HCT116 (cell line): ENCODE data around the gene APBA3. TPM values are rescaled to one million over a fixed set of nuclear protein-coding genes. Genes with fewer than 3 reads are reported as not detected.
A peak's percentile ranks its signal among the peaks of the same experiment; 100 is the strongest.

Experiments
- ATAC-seq: fragments of 200-7000 bp; cut with Tn5 transposase; 2 replicates; pipeline ENCODE4 v1.9.1; 2020; ENCODE audit warnings: mild to moderate bottlenecking, moderate library complexity
- BruUV-seq: library from RNA; stranded (reverse); fragments of 400-500 nt; replicated peaks from 2 replicates; lab custom pipeline; 2021; lab: Mats Ljungman, UMichigan
- CTCF ChIA-PET: fragments of 300-600 bp; sonication (Branson Sonifier 250); formaldehyde crosslinking; loops from one replicate; lab custom pipeline; 2021; ENCODE audit warnings: antibody characterized with exemption; lab: Charles Lee
- POLR2A ChIA-PET: fragments of 300-600, 350-600 bp; sonication (Branson Sonifier 250); formaldehyde crosslinking; loops from one replicate; lab custom pipeline; 2021; ENCODE audit warnings: antibody characterized with exemption; lab: Charles Lee
- RAD21 ChIA-PET, 2 experiments: fragments of 300-600 bp; sonication (Branson Sonifier 250); formaldehyde crosslinking; loops; one replicate each; lab custom pipeline; 2023; ENCODE audit warnings: low total read pairs in 2 of 2; ENCODE audit not compliant: uncharacterized antibody in 2 of 2, unreplicated experiment in 2 of 2, low non-redundant PET in 1 of 2; lab: Charles Lee
- DNase-seq: peaks from one replicate; pipeline ENCODE4 v3.0.0-alpha.2; 2010; ENCODE audit warnings: low read depth, low spot score
- H2AFZ ChIP-seq: fragments of 200-600 bp; shearing (Covaris generic), sonication (generic); 2 replicates; pipeline ENCODE4 v1.6.1; 2017; ENCODE audit warnings: low read depth, mixed run types, mixed read lengths, antibody characterized with exemption, low read length; ENCODE audit not compliant: poor library complexity, severe bottlenecking
- H3K27ac ChIP-seq: 2 replicates; pipeline ENCODE4 v1.5.1; 2012; ENCODE audit warnings: low read depth, low read length
- H3K27me3 ChIP-seq: fragments of 200-600 bp; sonication (generic); 2 replicates; pipeline ENCODE4 v1.6.1; 2016; ENCODE audit warnings: mixed run types, low read length, mixed read lengths; ENCODE audit not compliant: insufficient read depth
- H3K36me3 ChIP-seq, 2 experiments: fragments of 200-500 bp in 1 of 2; fragments of 200-600 bp in 1 of 2; sonication (Bioruptor generic) in 1 of 2; sonication (generic) in 1 of 2; 2 replicates each; pipeline versions ENCODE4 v1.5.1 to v1.6.1; 2014 to 2016; ENCODE audit warnings: low read length in 2 of 2, inconsistent platforms in 1 of 2, mixed read lengths in 1 of 2, mixed run types in 1 of 2; ENCODE audit not compliant: insufficient read depth in 2 of 2, control insufficient read depth in 1 of 2
- H3K4me1 ChIP-seq, 2 experiments: fragments of 200-600 bp in 1 of 2; sonication (generic) in 1 of 2; 2 replicates each; pipeline versions ENCODE4 v1.5.1 to v1.6.1; 2012 to 2017; ENCODE audit warnings: low read length in 2 of 2, inconsistent platforms in 1 of 2, mild to moderate bottlenecking in 1 of 2, mixed read lengths in 1 of 2, mixed run types in 1 of 2, moderate library complexity in 1 of 2; ENCODE audit not compliant: insufficient read depth in 2 of 2, control insufficient read depth in 1 of 2
- H3K4me2 ChIP-seq: fragments of 200-600 bp; sonication (generic); 2 replicates; pipeline ENCODE4 v1.6.1; 2017; ENCODE audit warnings: mixed run types, low read length, mixed read lengths
- H3K4me3 ChIP-seq, 2 experiments: fragments of 200-600 bp in 1 of 2; sonication (generic) in 1 of 2; replicated peaks in 1 of 2; 2 replicates each; pipeline ENCODE4 v1.5.1; 2011 to 2016; ENCODE audit warnings: low read length in 2 of 2, control low read depth in 1 of 2, low read depth in 1 of 2, mild to moderate bottlenecking in 1 of 2, mixed read lengths in 1 of 2, mixed run types in 1 of 2
- H3K79me2 ChIP-seq: fragments of 200-600 bp; sonication (generic); 2 replicates; pipeline ENCODE4 v1.6.1; 2017; ENCODE audit warnings: mild to moderate bottlenecking, mixed run types, low read length, moderate library complexity, mixed read lengths; ENCODE audit not compliant: insufficient read depth
- H3K9ac ChIP-seq: fragments of 200-600 bp; sonication (generic); 2 replicates; pipeline ENCODE4 v1.6.1; 2016; ENCODE audit warnings: low read length, mixed read lengths
- H3K9me2 ChIP-seq: fragments of 200-600 bp; sonication (generic), shearing (Covaris generic); 2 replicates; pipeline ENCODE4 v1.6.1; 2017; ENCODE audit warnings: mixed run types, mild to moderate bottlenecking, moderate library complexity; ENCODE audit not compliant: insufficient read depth
- H3K9me3 ChIP-seq, 2 experiments: fragments of 200-500 bp in 1 of 2; fragments of 200-600 bp in 1 of 2; sonication (Bioruptor generic) in 1 of 2; sonication (generic) in 1 of 2; 2 replicates each; pipeline ENCODE4 v1.6.1; 2014 to 2017; ENCODE audit warnings: low read length in 2 of 2, mixed read lengths in 2 of 2, inconsistent platforms in 1 of 2, low read depth in 1 of 2, mild to moderate bottlenecking in 1 of 2, mixed run types in 1 of 2, moderate library complexity in 1 of 2; ENCODE audit not compliant: control insufficient read depth in 1 of 2, insufficient read depth in 1 of 2
- H4K20me1 ChIP-seq: fragments of 200-600 bp; sonication (generic), shearing (Covaris generic); 2 replicates; pipeline ENCODE4 v1.6.1; 2017; ENCODE audit warnings: mixed run types, mild to moderate bottlenecking, moderate library complexity; ENCODE audit not compliant: insufficient read depth
- ATF3 ChIP-seq: IDR thresholded peaks from 2 replicates; pipeline ENCODE4 v1.6.1; 2012
- CEBPB ChIP-seq: IDR thresholded peaks from 2 replicates; pipeline ENCODE4 v1.6.1; 2012; ENCODE audit warnings: low read depth
- CTCF ChIP-seq, 3 experiments: fragments of 200-600 bp in 1 of 3; sonication (generic) in 1 of 3; IDR thresholded peaks in 2 of 3; conservative IDR thresholded peaks in 1 of 3; 2 replicates each; pipeline ENCODE4 v1.5.1; 2012 to 2017; ENCODE audit warnings: low read depth in 2 of 3, low read length in 2 of 3, antibody characterized with exemption in 1 of 3, borderline replicate concordance in 1 of 3, control low read depth in 1 of 3, mild to moderate bottlenecking in 1 of 3, mixed read lengths in 1 of 3, mixed run types in 1 of 3, moderate library complexity in 1 of 3; ENCODE audit not compliant: insufficient read depth in 1 of 3
- ELF1 ChIP-seq: IDR thresholded peaks from 2 replicates; pipeline ENCODE4 v1.6.1; 2012; ENCODE audit warnings: low read depth, borderline replicate concordance
- EZH2phosphoT487 ChIP-seq: fragments of 200-600 bp; IDR thresholded peaks from 2 replicates; pipeline ENCODE4 v1.6.1; 2018; ENCODE audit warnings: antibody characterized with exemption, borderline replicate concordance
- FOSL1 ChIP-seq: IDR thresholded peaks from 2 replicates; pipeline ENCODE4 v1.6.1; 2012; ENCODE audit warnings: low read depth
- SP1 ChIP-seq: IDR thresholded peaks from 2 replicates; pipeline ENCODE4 v1.6.1; 2012; ENCODE audit warnings: low read depth
- SRF ChIP-seq: IDR thresholded peaks from 2 replicates; pipeline ENCODE4 v1.6.1; 2012; ENCODE audit warnings: low read depth
- TCF7L2 ChIP-seq: IDR thresholded peaks from 2 replicates; pipeline ENCODE4 v1.7.0; 2011; ENCODE audit warnings: borderline replicate concordance, inconsistent platforms; ENCODE audit not compliant: insufficient read depth, insufficient read length; ENCODE audit errors: extremely low read depth
- intact Hi-C: fragments of 100-400 bp; cut with micrococcal nuclease; formaldehyde crosslinking; loops from 2 replicates; pipeline ENCODE4 v1.10.0; 2022
- total RNA-seq: library from RNA; stranded (reverse); gene quantifications from one replicate; pipeline ENCODE4 v1.2.1, GENCODE V29; 2021; ENCODE audit not compliant: unreplicated experiment
- TF ChIP-seq, protein P1 (sequence below): IDR thresholded peaks from 2 replicates; pipeline ENCODE4 v1.6.1; 2011; ENCODE audit warnings: mild to moderate bottlenecking, low read length, moderate library complexity; ENCODE audit not compliant: insufficient replicate concordance; ENCODE audit errors: extremely low read depth
- TF ChIP-seq, protein P2 (sequence below): IDR thresholded peaks from 2 replicates; pipeline ENCODE4 v1.6.1; 2012

APBA3 gene
- total RNA-seq, 1 experiment from 2014 or later, result 29.5 TPM

DNA sequence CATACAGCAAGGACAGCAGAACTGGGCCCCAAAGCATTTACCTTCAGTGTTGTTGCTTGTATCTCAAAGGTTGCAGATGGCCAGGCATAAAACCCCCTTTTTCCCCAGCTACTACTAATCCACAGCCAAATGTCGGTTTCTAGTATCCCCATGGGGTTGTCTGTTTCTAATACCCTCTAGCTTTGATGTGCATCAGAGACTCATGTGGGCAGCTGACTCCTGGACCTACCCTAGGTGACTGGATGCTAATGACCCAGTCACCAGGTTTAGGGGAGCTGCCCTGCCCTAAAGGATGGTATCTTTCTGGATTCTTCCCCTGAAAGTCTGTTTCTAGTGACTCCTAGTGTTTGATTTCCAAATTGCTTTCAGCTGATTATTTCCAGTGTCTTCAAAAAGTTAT lies 29.4 kb downstream of the APBA3 start:
- TF ChIP-seq CTCF (IDR thresholded peaks at IDR 0.05 in 2 of 3, conservative IDR thresholded peaks at IDR 0.05 in 1 of 3; ENCODE audit: borderline replicate concordance in 1 of 3, insufficient read depth in 1 of 3, low read depth in 2 of 3, low read length in 2 of 3) (0 out of 6 replicates have a peak, but pooled peaks of 1 of the 3 experiments have one; percentile 13), TCF7L2 (no peak)
- H3K9ac ChIP-seq, result no peak overlapping the region
- ATAC-seq (no peak), DNase-seq (no peak)
- ChIA-PET CTCF (interaction anchor here (1.3 kb wide), 1 partner anchor 40 kb away, joined by 3 read pairs; no protein-coding TSS in a partner anchor), POLR2A (no interaction called here), RAD21 (no interaction called here)
- BruUV-seq, result no TSS peak
- H3K27me3 ChIP-seq, result no peaks in the 10 kb centered on the region
- H3K9me2 ChIP-seq, result no peaks in the 10 kb centered on the region
- H3K79me2 ChIP-seq, result no peaks in the 10 kb centered on the region
- intact Hi-C loops, result no loop called here
- peaks cover 26 to 40% of the 10 kb centered on the region in 2 experiments for H3K4me1 ChIP-seq
- H3K36me3 ChIP-seq, result peaks cover 0 to 3% of the 10 kb centered on the region in 2 experiments; a peak in 2 of 4 replicates
- no peaks in the 10 kb centered on the region for H3K9me3 ChIP-seq
- H2AFZ ChIP-seq, result no peak overlapping the region
- no peaks in the 10 kb centered on the region for H4K20me1 ChIP-seq
- H3K27ac ChIP-seq, result no peak overlapping the region
- H3K4me2 ChIP-seq, result no peak overlapping the region
- no peak overlapping the region for H3K4me3 ChIP-seq

- Histone ChIP-seq H3K4me1 (peaks cover 40 to 56% of the 10 kb centered on the region in 2 experiments), H3K27ac (no peak overlapping the region; the same call in 1 of the 2 replicates), H3K9me3 (no peaks in the 10 kb centered on the region), H3K9me2 (no peaks in the 10 kb centered on the region), H3K4me3 (no peak overlapping the region), H3K27me3 (no peaks in the 10 kb centered on the region), H4K20me1 (no peaks in the 10 kb centered on the region), H3K36me3 (no peaks in the 10 kb centered on the region; a peak in 1 of 4 replicates), H3K9ac (no peak overlapping the region), H3K4me2 (peak overlapping the region; percentile 51), H2AFZ (no peak overlapping the region), H3K79me2 (no peaks in the 10 kb centered on the region)
- no TSS peak for BruUV-seq
- intact Hi-C loops, result no loop called here
- ChIA-PET POLR2A (no interaction called here), RAD21 (no interaction called here), CTCF (interaction anchor here (1.3 kb wide), 1 partner anchor 38 kb away, joined by 3 read pairs; no protein-coding TSS in a partner anchor)
- no peak for DNase-seq
- no peak for ATAC-seq
- TF ChIP-seq ATF3 (no peak), CEBPB (no peak), FOSL1 (no peak), SRF (no peak), SP1 (no peak), EZH2phosphoT487 (no peak), TCF7L2 (no peak), ELF1 (no peak), CTCF (IDR thresholded peaks at IDR 0.05 in 2 of 3, conservative IDR thresholded peaks at IDR 0.05 in 1 of 3; ENCODE audit: borderline replicate concordance in 1 of 3, insufficient read depth in 1 of 3, low read depth in 2 of 3, low read length in 2 of 3) (no peak)
- TF ChIP-seq, protein P1, sequence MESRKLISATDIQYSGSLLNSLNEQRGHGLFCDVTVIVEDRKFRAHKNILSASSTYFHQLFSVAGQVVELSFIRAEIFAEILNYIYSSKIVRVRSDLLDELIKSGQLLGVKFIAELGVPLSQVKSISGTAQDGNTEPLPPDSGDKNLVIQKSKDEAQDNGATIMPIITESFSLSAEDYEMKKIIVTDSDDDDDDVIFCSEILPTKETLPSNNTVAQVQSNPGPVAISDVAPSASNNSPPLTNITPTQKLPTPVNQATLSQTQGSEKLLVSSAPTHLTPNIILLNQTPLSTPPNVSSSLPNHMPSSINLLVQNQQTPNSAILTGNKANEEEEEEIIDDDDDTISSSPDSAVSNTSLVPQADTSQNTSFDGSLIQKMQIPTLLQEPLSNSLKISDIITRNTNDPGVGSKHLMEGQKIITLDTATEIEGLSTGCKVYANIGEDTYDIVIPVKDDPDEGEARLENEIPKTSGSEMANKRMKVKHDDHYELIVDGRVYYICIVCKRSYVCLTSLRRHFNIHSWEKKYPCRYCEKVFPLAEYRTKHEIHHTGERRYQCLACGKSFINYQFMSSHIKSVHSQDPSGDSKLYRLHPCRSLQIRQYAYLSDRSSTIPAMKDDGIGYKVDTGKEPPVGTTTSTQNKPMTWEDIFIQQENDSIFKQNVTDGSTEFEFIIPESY, result no peak
- TF ChIP-seq, protein P2, sequence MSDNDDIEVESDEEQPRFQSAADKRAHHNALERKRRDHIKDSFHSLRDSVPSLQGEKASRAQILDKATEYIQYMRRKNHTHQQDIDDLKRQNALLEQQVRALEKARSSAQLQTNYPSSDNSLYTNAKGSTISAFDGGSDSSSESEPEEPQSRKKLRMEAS, result no peak
These were observed 31.0 kb downstream of the APBA3 start for GRCh38 chr19:3730457-3730958.
